Activated naive CD4-positive, alpha-beta T cell treated with anti-CD3 and anti-CD28 coated beads, Interleukin-2, amount 10 ng/mL, durations not matched to agents 7 days and 5 days (primary cell): ENCODE measurements around the gene PNKD.

Source experiments
- CTCF ChIA-PET: fragments of 350-600 bp; sonication (Branson Sonifier 250); formaldehyde crosslinking; loops from one replicate; lab custom pipeline; 2021; ENCODE audit warnings: antibody characterized with exemption; lab: Charles Lee
- DNase-seq: peaks from one replicate; pipeline ENCODE4 v3.0.0-alpha.2; 2020
- H3K27ac Mint-ChIP-seq: one replicate; pipeline ENCODE4 v1.8.0; 2021; ENCODE audit warnings: mild to moderate bottlenecking, moderate library complexity, mixed read lengths
- H3K27me3 Mint-ChIP-seq: one replicate; pipeline ENCODE4 v1.8.0; 2021; ENCODE audit warnings: mild to moderate bottlenecking, mixed read lengths
- H3K36me3 Mint-ChIP-seq: one replicate; pipeline ENCODE4 v1.8.0; 2021; ENCODE audit warnings: mixed read lengths
- H3K4me1 Mint-ChIP-seq: one replicate; pipeline ENCODE4 v1.8.0; 2021; ENCODE audit warnings: mixed read lengths
- H3K4me3 Mint-ChIP-seq: one replicate; pipeline ENCODE4 v1.8.0; 2021; ENCODE audit warnings: mild to moderate bottlenecking, moderate library complexity, mixed read lengths
- H3K9me3 Mint-ChIP-seq: one replicate; pipeline ENCODE4 v1.8.0; 2021; ENCODE audit warnings: mixed read lengths

The PNKD gene

GRCh38 chr2:218238887-218239286 lies 31.4 kb upstream of the PNKD start:
- no peaks in the 10 kb centered on the region for H3K27me3 Mint-ChIP-seq

GRCh38 chr2:218244204-218244603 lies 26.1 kb upstream of the PNKD start:
- DNase-seq: no peak
- Mint-ChIP-seq H3K27ac (peak overlapping the region; percentile 1), H3K27me3 (no peaks in the 10 kb centered on the region), H3K36me3 (peaks cover 74% of the 10 kb centered on the region), H3K9me3 (no peaks in the 10 kb centered on the region), H3K4me3 (no peak overlapping the region), H3K4me1 (peaks cover 9% of the 10 kb centered on the region)
- CTCF ChIA-PET: interaction anchor here (0.6 to 2.3 kb wide), 5 partner anchors 10 to 15 kb away, joined by 3 to 8 read pairs (median 5); no protein-coding TSS in a partner anchor

More at GRCh38 chr2:218238887-218239286, 31.4 kb upstream of the PNKD start:
- Mint-ChIP-seq H3K36me3 (peaks cover 75% of the 10 kb centered on the region), H3K4me1 (peaks cover 11% of the 10 kb centered on the region), H3K9me3 (no peaks in the 10 kb centered on the region), H3K4me3 (no peak overlapping the region), H3K27ac (peak overlapping the region; percentile 42)
- CTCF ChIA-PET: no interaction called here
- no peak for DNase-seq

GRCh38 chr2:218244665-218245064 lies 25.7 kb upstream of the PNKD start:
- peaks cover 76% of the 10 kb centered on the region for H3K36me3 Mint-ChIP-seq
- H3K27me3 Mint-ChIP-seq: no peaks in the 10 kb centered on the region
- no peak for DNase-seq
- peaks cover 9% of the 10 kb centered on the region for H3K4me1 Mint-ChIP-seq
- H3K9me3 Mint-ChIP-seq: no peaks in the 10 kb centered on the region
- H3K27ac Mint-ChIP-seq: peak overlapping the region; percentile 1
- CTCF ChIA-PET: interaction anchor here (0.6 to 2.3 kb wide), 5 partner anchors 11 to 44 kb away, joined by 3 to 8 read pairs (median 5); no protein-coding TSS in a partner anchor
- no peak overlapping the region for H3K4me3 Mint-ChIP-seq

DNA sequence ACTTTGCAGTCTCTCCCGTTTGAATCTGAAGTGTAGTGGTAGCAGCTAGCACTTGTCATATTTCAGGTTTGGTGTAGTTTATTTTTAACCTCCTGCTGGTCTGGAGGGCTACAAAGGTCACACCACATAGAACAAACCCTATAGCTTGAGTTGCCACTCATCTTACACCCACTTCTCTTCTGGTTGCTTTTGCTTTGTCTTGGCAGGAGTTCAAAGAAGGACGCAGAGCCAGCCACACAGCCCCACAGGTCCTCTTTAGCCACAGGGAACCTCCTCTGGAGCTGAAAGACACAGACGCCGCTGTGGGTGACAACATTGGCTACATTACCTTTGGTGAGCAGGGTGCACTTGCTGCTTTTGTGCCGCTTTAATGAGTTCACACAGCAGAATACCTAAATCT lies 25.1 kb upstream of the PNKD start:
- no peak overlapping the region for H3K27ac Mint-ChIP-seq
- peaks cover 11% of the 10 kb centered on the region for H3K4me1 Mint-ChIP-seq
- CTCF ChIA-PET: interaction anchor here (0.6 to 2.3 kb wide), 3 partner anchors 12 to 60 kb away, joined by 3 to 8 read pairs (median 3); no protein-coding TSS in a partner anchor

GRCh38 chr2:218249691-218250090 lies 20.6 kb upstream of the PNKD start:
- H3K9me3 Mint-ChIP-seq: no peaks in the 10 kb centered on the region
- H3K36me3 Mint-ChIP-seq: peaks cover 74% of the 10 kb centered on the region
- no peaks in the 10 kb centered on the region for H3K27me3 Mint-ChIP-seq
- CTCF ChIA-PET: no interaction called here
- H3K4me1 Mint-ChIP-seq: peaks cover 3% of the 10 kb centered on the region
- no peak for DNase-seq
- peak overlapping the region; percentile 49 for H3K27ac Mint-ChIP-seq
- H3K4me3 Mint-ChIP-seq: no peak overlapping the region

More for the DNA sequence above, 25.1 kb upstream of the PNKD start:
- Mint-ChIP-seq H3K36me3 (peaks cover 77% of the 10 kb centered on the region), H3K4me3 (no peak overlapping the region), H3K27me3 (no peaks in the 10 kb centered on the region), H3K9me3 (no peaks in the 10 kb centered on the region)
- no peak for DNase-seq

DNA sequence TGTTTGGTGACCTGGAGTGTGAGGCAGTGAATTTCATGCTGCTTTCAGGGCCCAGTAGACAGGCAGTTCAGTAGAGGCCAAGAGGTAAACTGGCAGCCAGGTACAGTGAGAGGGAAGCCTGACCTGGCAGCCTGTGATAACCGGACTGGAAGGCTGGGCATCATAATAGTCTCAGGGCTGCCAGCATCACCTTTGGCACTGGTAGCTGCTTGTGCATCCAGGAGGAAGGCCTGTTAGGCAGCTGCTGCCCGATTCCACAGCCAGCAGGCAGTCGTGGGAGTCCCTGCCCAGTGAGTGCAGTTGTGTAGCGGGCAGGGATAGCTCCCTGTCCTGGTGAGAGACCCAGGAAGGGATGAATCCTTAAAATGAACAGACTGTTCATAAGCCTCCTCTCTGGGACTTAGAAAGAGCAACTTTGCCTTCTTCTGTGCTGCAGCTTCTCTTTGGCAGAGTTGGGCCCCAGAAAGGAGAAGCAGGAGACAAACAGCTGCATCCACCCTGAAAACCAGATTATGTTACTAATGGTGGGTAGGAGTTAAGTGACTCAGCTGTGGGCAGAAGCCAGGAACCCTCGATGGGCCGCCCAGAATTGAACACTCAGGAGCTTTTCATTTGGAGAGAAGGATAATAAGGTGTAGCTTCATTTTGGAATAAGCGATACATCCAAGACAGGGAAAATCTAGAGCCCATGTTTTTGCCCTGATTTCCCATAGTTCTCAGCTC lies 17.6 kb upstream of the PNKD start:
- CTCF ChIA-PET: interaction anchor here (0.6 to 1.9 kb wide), 4 partner anchors 10 to 67 kb away, joined by 3 to 5 read pairs (median 4); no protein-coding TSS in a partner anchor
- Mint-ChIP-seq H3K27ac (no peak overlapping the region), H3K27me3 (no peaks in the 10 kb centered on the region), H3K4me3 (no peak overlapping the region), H3K4me1 (peaks cover 16% of the 10 kb centered on the region), H3K9me3 (no peaks in the 10 kb centered on the region), H3K36me3 (peaks cover 70% of the 10 kb centered on the region)
- DNase-seq: peak; percentile 9

DNA sequence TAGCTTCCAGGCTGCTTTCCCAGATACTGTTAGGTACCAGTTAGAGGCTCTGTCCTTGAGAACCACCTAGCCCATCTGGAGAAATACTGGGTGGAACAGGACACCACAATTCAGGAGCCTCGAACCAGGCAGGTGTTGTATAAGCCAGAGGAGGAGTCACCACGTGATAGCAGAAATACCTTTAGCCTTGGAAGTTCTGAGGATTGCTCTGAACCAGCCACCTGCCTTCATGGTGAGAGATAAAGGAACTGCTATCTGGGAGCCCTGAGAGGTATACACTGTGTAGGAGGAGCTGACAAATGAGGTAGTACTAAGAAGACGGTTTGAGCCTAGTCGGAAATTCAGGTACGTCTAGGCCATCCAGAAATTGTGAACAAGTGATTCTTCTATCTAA lies 17.1 kb upstream of the PNKD start:
- DNase-seq: no peak
- no peaks in the 10 kb centered on the region for H3K27me3 Mint-ChIP-seq
- H3K4me3 Mint-ChIP-seq: no peak overlapping the region
- peak overlapping the region; percentile 72 for H3K27ac Mint-ChIP-seq
- peaks cover 19% of the 10 kb centered on the region for H3K4me1 Mint-ChIP-seq
- no peaks in the 10 kb centered on the region for H3K9me3 Mint-ChIP-seq
- H3K36me3 Mint-ChIP-seq: peaks cover 67% of the 10 kb centered on the region
- CTCF ChIA-PET: interaction anchor here (0.6 to 1.9 kb wide), 6 partner anchors 11 to 81 kb away, joined by 3 to 5 read pairs (median 4); no protein-coding TSS in a partner anchor

- no peak for DNase-seq
- peaks cover 25% of the 10 kb centered on the region for H3K4me1 Mint-ChIP-seq
- no peaks in the 10 kb centered on the region for H3K9me3 Mint-ChIP-seq
- no peaks in the 10 kb centered on the region for H3K27me3 Mint-ChIP-seq
- CTCF ChIA-PET: interaction anchor here (1.6 to 4.3 kb wide), 4 partner anchors 25 to 88 kb away, joined by 5 to 52 read pairs (median 8); partner anchors contain the start of gene CXCR1
- H3K27ac Mint-ChIP-seq: peak overlapping the region; percentile 5
- no peak overlapping the region for H3K4me3 Mint-ChIP-seq
- H3K36me3 Mint-ChIP-seq: peaks cover 54% of the 10 kb centered on the region
These were observed 14.9 kb upstream of the PNKD start for GRCh38 chr2:218255446-218255845.

GRCh38 chr2:218256612-218257350 lies 13.5 kb upstream of the PNKD start:
- Mint-ChIP-seq H3K4me1 (peaks cover 27% of the 10 kb centered on the region), H3K27me3 (no peaks in the 10 kb centered on the region), H3K36me3 (peaks cover 44% of the 10 kb centered on the region), H3K27ac (peak overlapping the region; percentile 88), H3K9me3 (no peaks in the 10 kb centered on the region), H3K4me3 (no peak overlapping the region)
- DNase-seq: peak; percentile 18
- CTCF ChIA-PET: interaction anchor here (0.7 to 4.3 kb wide), 20 partner anchors 8 to 210 kb away, joined by 3 to 52 read pairs (median 5); partner anchors contain the start of genes AAMP, ARPC2, CXCR1 and PNKD

DNA sequence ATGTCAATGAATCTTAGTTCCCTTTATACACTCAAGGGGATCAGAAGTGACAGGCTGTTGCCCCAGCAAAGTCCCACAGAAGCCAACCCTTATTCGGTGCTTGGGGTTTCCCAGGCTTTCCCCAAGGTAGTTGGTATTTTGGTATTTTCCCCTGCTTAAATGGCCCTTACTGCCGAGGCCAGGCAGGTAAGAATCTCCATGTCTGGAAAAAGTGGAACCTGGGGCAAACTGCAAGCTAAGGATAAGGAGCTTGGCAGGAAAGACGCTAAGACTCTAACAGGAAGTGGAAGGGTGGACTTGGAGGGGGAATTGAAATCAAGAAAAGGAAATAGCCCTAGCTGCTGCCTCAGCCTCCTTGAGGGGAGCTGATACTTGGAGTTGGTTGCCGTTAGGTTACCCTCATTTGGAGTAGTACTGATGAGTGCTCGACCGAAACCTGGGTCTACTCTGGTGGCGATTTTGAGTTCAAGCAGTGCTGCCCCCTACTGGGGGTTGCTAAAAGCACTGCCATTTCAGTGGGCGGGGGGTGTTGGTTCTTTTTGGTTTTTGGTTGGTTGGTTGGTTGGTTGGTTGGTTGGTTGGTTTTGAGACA lies 12.8 kb upstream of the PNKD start:
- Mint-ChIP-seq H3K4me1 (peaks cover 27% of the 10 kb centered on the region), H3K9me3 (no peaks in the 10 kb centered on the region), H3K27me3 (no peaks in the 10 kb centered on the region), H3K36me3 (peaks cover 37% of the 10 kb centered on the region), H3K4me3 (no peak overlapping the region), H3K27ac (peak overlapping the region; percentile 88)
- CTCF ChIA-PET: interaction anchor here (0.7 to 4.3 kb wide), 20 partner anchors 9 to 209 kb away, joined by 3 to 52 read pairs (median 5); partner anchors contain the start of genes AAMP, ARPC2, CXCR1 and PNKD
- DNase-seq: peak; percentile 66

- no peaks in the 10 kb centered on the region for H3K9me3 Mint-ChIP-seq
- H3K36me3 Mint-ChIP-seq: peaks cover 36% of the 10 kb centered on the region
- H3K4me1 Mint-ChIP-seq: peaks cover 37% of the 10 kb centered on the region
- no peak overlapping the region for H3K4me3 Mint-ChIP-seq
- peak overlapping the region; percentile 67 for H3K27ac Mint-ChIP-seq
- H3K27me3 Mint-ChIP-seq: no peaks in the 10 kb centered on the region
- CTCF ChIA-PET: interaction anchor here (0.7 to 4.3 kb wide), 6 partner anchors 11 to 93 kb away, joined by 3 to 52 read pairs (median 4); partner anchors contain the start of genes AAMP, CXCR1 and PNKD
- peak; percentile 16 for DNase-seq
These were observed 11.0 kb upstream of the PNKD start for GRCh38 chr2:218259099-218259961.

DNA sequence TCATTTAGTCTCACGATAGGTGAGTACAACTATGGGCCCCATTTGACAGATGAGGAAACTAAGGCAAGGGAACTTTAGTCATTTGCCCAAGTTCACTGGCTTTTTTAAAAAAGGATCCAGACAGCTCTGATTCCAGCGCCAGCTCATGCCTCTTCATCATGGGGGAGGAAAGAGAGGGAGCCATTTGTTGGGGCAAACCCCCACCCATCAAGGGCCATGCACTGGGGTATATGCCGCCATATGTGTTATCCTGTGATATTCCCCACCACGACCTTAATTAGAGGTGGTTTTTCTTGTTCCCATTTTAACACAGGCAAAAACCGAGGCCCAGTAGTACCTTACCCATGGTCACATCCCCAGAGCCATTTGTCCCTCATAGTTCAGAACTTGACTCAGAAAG lies 10.2 kb upstream of the PNKD start:
- Mint-ChIP-seq H3K27me3 (no peaks in the 10 kb centered on the region), H3K27ac (peak overlapping the region; percentile 24), H3K4me1 (peaks cover 41% of the 10 kb centered on the region), H3K36me3 (peaks cover 29% of the 10 kb centered on the region), H3K4me3 (no peak overlapping the region), H3K9me3 (no peaks in the 10 kb centered on the region)
- CTCF ChIA-PET: interaction anchor here (1.0 kb wide), 1 partner anchor 10 kb away, joined by 3 read pairs; the partner anchor contains the start of genes AAMP and PNKD
- DNase-seq: no peak
